Sigmoid colon (tissue), 7 donors: ENCODE data around the gene YWHAG. TPM values are rescaled to one million over a fixed set of nuclear protein-coding genes. Genes with fewer than 3 reads are reported as not detected.
A peak's percentile ranks its signal among the peaks of the same experiment; 100 is the strongest.

Experiments
- DNase-seq: peaks from one replicate; pipeline ENCODE4 v3.0.0-alpha.2; 2019
- H3K27ac ChIP-seq, 4 donors: fragments of 200-600 bp; sonication (generic); one replicate each; pipeline ENCODE4 v1.5.1; 2016 to 2019; ENCODE audit warnings: mild to moderate bottlenecking in 1 of 4
- H3K27me3 ChIP-seq, 3 donors: fragments of 200-600 bp; sonication (generic); one replicate each; pipeline ENCODE4 v1.5.1; 2019; ENCODE audit warnings: mild to moderate bottlenecking in 1 of 3
- H3K36me3 ChIP-seq, 4 donors: fragments of 200-600 bp; sonication (generic); one replicate each; pipeline ENCODE4 v1.5.1; 2016 to 2019
- H3K4me1 ChIP-seq, 4 donors: fragments of 200-600 bp; sonication (generic); one replicate each; pipeline ENCODE4 v1.5.1; 2017 to 2019
- H3K4me3 ChIP-seq, 4 donors: fragments of 200-600 bp; sonication (generic); one replicate each; pipeline ENCODE4 v1.5.1; 2017 to 2019; ENCODE audit warnings: mild to moderate bottlenecking in 2 of 4, moderate library complexity in 1 of 4
- H3K9me3 ChIP-seq, 4 donors: fragments of 200-600 bp in 3 of 4; sonication (generic) in 3 of 4; one replicate each; pipeline versions ENCODE4 v1.5.1 to v1.6.1; 2013 to 2019
- EP300 ChIP-seq, 4 donors: sonication (generic); formaldehyde crosslinking; IDR thresholded peaks; one replicate each; pipeline ENCODE4 v1.6.1; 2017; ENCODE audit warnings: antibody characterized with exemption in 4 of 4
- POLR2A ChIP-seq, 2 donors: fragments of 450-650 bp; IDR thresholded peaks; one replicate each; pipeline ENCODE4 v1.6.1; 2016; ENCODE audit warnings: antibody characterized with exemption in 2 of 2, mild to moderate bottlenecking in 2 of 2, moderate library complexity in 2 of 2
- POLR2AphosphoS5 ChIP-seq, 4 donors: sonication (generic); formaldehyde crosslinking; IDR thresholded peaks; one replicate each; pipeline ENCODE4 v1.6.1; 2017; ENCODE audit warnings: antibody characterized with exemption in 4 of 4
- WGBS, 2 donors: extraction: QIAGEN DNeasy Blood & Tissue Kit; methylation state at CpG; one replicate each; pipeline ENCODE4 v1.1.7; 2013; 5-methylcytosine and 5-hydroxymethylcytosine counted together
- intact Hi-C: fragments of 100-400 bp; cut with DNase I; formaldehyde crosslinking; loops from one replicate; pipeline ENCODE4 v1.15.1; 2023
- polyA plus RNA-seq, 3 donors: library from polyadenylated mRNA; stranded (reverse); fragments of 200-250 nt; gene quantifications; one replicate each; pipeline ENCODE4 v1.2.3, GENCODE V29; 2013
- total RNA-seq, 4 donors: library from RNA; depleted of rRNA; stranded (reverse); fragments of >200 nt; gene quantifications; one replicate each; pipeline ENCODE4 v1.1.0, GENCODE V29; 2016
- TF ChIP-seq, protein P1 (sequence below), 4 experiments: fragments of 450-650 bp in 3 of 4; fragments of 200-600 bp in 1 of 4; IDR thresholded peaks; one replicate each; pipeline ENCODE4 v1.5.1; 2016 to 2019; ENCODE audit warnings: antibody characterized with exemption in 4 of 4, mild to moderate bottlenecking in 3 of 4, moderate library complexity in 2 of 4
- donor health status: healthy with polysubstance abuse.
- donor health status: Bipolar disorder and iron deficiency.
- donor health status: healthy.

Gene YWHAG
- total and polyA plus RNA-seq, 7 donors = 42.5 to 64.0 (median 54.2) TPM

GRCh38 chr7:76286842-76287403, 71.9 kb downstream of the YWHAG start:
- peaks cover 16 to 23% (median 19%) of the 10 kb centered on the region in 3 donors for H3K27me3 ChIP-seq
- no peaks in the 10 kb centered on the region for H3K9me3 ChIP-seq
- TF ChIP-seq POLR2AphosphoS5 (IDR thresholded peaks at IDR 0.05) (no peak), EP300 (IDR thresholded peaks at IDR 0.05) (no peak), POLR2A (IDR thresholded peaks at IDR 0.05) (no peak)
- TF ChIP-seq, protein P1, sequence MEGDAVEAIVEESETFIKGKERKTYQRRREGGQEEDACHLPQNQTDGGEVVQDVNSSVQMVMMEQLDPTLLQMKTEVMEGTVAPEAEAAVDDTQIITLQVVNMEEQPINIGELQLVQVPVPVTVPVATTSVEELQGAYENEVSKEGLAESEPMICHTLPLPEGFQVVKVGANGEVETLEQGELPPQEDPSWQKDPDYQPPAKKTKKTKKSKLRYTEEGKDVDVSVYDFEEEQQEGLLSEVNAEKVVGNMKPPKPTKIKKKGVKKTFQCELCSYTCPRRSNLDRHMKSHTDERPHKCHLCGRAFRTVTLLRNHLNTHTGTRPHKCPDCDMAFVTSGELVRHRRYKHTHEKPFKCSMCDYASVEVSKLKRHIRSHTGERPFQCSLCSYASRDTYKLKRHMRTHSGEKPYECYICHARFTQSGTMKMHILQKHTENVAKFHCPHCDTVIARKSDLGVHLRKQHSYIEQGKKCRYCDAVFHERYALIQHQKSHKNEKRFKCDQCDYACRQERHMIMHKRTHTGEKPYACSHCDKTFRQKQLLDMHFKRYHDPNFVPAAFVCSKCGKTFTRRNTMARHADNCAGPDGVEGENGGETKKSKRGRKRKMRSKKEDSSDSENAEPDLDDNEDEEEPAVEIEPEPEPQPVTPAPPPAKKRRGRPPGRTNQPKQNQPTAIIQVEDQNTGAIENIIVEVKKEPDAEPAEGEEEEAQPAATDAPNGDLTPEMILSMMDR (IDR thresholded peaks at IDR 0.05) = no peak
- H3K27ac ChIP-seq = no peak overlapping the region
- intact Hi-C loops = no loop called here
- peaks cover 0 to 26% (median 24%) of the 10 kb centered on the region in 4 donors for H3K4me1 ChIP-seq
- WGBS, 2 donors = 87 to 90% methylated on average over 16 of the region's 16 CpGs
- peak; percentile 55 for DNase-seq
- H3K4me3 ChIP-seq = no peak overlapping the region
- H3K36me3 ChIP-seq = no peaks in the 10 kb centered on the region

DNA sequence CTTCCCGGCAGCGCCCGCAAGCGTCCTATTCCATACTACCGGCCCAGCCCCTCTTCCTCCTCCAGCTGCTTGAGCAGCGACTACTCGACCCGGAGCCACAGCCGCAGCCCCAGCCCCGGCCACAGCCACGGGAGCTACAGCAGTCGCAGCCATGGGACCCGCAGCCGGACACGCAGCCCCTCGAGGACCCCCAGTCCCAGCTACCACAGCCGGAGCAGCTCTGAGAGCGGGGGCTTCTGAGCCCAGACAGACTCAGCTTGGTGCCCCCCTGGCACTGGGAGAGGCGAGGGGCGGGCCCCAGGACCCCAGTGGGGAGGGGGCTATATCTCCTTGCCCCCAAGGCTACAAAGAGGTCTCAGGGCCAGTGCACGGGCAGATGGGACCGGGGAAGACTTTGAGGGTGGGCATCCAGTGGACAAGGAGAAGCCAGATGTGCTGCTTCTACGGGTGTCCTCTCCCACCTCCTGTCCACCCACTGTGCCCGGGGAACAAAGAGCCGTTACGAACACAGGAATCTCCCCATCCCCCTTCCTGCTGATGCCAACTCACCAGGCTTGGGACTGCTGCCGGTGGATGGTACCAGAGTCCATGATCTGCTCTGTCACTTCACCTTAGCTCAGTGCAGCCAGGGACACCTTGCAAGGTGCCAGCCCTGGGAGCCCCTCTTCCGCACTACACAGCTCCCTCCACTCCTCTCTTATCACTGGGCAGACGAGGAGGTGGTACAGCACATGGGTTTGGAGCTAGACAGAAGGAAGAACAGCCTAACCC, 73.0 kb downstream of the YWHAG start:
- DNase-seq = peak; percentile 69
- intact Hi-C loops = no loop called here
- 72 to 87% methylated on average over 29 of the region's 29 CpGs for WGBS, 2 donors

GRCh38 chr7:76283254-76284159, 75.3 kb downstream of the YWHAG start:
- no peaks in the 10 kb centered on the region for H3K9me3 ChIP-seq
- H3K4me1 ChIP-seq = peaks cover 0 to 21% (median 18%) of the 10 kb centered on the region in 4 donors
- intact Hi-C loops = loop anchor here (5.0 kb wide), 1 partner anchor 34 kb away; no protein-coding TSS in a partner anchor
- 41 to 70% methylated on average over 17 of the region's 17 CpGs for WGBS, 2 donors
- peak overlapping the region in 3 of 4 donors; percentile 43 to 53 (median 52) for H3K4me3 ChIP-seq
- DNase-seq = no peak
- H3K36me3 ChIP-seq = no peaks in the 10 kb centered on the region
- no peak for TF ChIP-seq POLR2A (IDR thresholded peaks at IDR 0.05)
- no peak for TF ChIP-seq EP300 (IDR thresholded peaks at IDR 0.05)
- no peak for TF ChIP-seq POLR2AphosphoS5 (IDR thresholded peaks at IDR 0.05)
- TF ChIP-seq, protein P1 (IDR thresholded peaks at IDR 0.05) = no peak
- H3K27ac ChIP-seq = no peak overlapping the region
- peaks cover 19 to 41% (median 26%) of the 10 kb centered on the region in 3 donors for H3K27me3 ChIP-seq

More for the DNA sequence above, 73.0 kb downstream of the YWHAG start:
- H3K4me3 ChIP-seq = no peak overlapping the region
- no peak overlapping the region for H3K27ac ChIP-seq
- peaks cover 19 to 32% (median 22%) of the 10 kb centered on the region in 3 donors for H3K27me3 ChIP-seq
- H3K4me1 ChIP-seq = peaks cover 0 to 21% (median 19%) of the 10 kb centered on the region in 4 donors
- TF ChIP-seq POLR2AphosphoS5 (IDR thresholded peaks at IDR 0.05) (no peak), POLR2A (IDR thresholded peaks at IDR 0.05) (no peak), EP300 (IDR thresholded peaks at IDR 0.05) (no peak)
- TF ChIP-seq, protein P1 (IDR thresholded peaks at IDR 0.05) = no peak
- no peaks in the 10 kb centered on the region for H3K36me3 ChIP-seq
- H3K9me3 ChIP-seq = no peaks in the 10 kb centered on the region

GRCh38 chr7:76282344-76283253, 76.2 kb downstream of the YWHAG start:
- 2 to 3% methylated on average over 98 of the region's 98 CpGs for WGBS, 2 donors
- no peak for TF ChIP-seq EP300 (IDR thresholded peaks at IDR 0.05)
- peak in 1 of 4 donors; percentile 42 for TF ChIP-seq POLR2AphosphoS5 (IDR thresholded peaks at IDR 0.05)
- no peaks in the 10 kb centered on the region for H3K9me3 ChIP-seq
- H3K4me1 ChIP-seq = peaks cover 0 to 21% (median 18%) of the 10 kb centered on the region in 4 donors
- intact Hi-C loops = loop anchor here (5.0 kb wide), 1 partner anchor 35 kb away; no protein-coding TSS in a partner anchor
- H3K27ac ChIP-seq = no peak overlapping the region
- H3K36me3 ChIP-seq = no peaks in the 10 kb centered on the region
- peaks cover 19 to 44% (median 26%) of the 10 kb centered on the region in 3 donors for H3K27me3 ChIP-seq
- DNase-seq = no peak
- peak overlapping the region; percentile 12 to 53 (median 48) for H3K4me3 ChIP-seq
